ENCODE measurements around the gene PPIF.

The PPIF gene

DNA sequence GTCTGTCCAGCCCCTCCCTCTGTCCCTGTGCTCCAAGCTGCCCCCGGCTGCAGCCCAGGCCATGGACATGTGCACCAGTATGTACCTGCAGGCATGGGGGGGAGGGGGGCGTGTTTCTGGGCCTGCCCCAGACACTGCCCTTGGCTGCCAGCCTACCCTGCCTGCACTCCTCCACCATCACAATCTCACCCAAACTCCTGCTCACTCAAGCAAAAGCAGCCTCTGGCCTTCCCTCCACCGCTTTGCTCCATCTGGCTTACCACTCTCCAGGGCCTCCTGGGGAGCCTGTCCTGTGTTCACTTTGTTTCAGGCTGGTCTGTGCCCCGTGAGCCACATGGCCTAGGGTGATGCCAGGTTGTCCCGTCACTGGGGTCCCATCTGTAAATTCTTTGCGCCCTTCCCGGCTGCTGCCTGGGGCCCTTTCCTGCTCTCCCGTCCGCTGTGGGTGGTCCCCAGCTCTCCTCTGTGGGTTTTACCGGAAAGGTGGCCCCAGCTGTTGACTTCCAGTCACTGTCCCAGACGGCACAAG is 33.3 kb upstream of the PPIF start:
- no peak for DNase-seq

DNA sequence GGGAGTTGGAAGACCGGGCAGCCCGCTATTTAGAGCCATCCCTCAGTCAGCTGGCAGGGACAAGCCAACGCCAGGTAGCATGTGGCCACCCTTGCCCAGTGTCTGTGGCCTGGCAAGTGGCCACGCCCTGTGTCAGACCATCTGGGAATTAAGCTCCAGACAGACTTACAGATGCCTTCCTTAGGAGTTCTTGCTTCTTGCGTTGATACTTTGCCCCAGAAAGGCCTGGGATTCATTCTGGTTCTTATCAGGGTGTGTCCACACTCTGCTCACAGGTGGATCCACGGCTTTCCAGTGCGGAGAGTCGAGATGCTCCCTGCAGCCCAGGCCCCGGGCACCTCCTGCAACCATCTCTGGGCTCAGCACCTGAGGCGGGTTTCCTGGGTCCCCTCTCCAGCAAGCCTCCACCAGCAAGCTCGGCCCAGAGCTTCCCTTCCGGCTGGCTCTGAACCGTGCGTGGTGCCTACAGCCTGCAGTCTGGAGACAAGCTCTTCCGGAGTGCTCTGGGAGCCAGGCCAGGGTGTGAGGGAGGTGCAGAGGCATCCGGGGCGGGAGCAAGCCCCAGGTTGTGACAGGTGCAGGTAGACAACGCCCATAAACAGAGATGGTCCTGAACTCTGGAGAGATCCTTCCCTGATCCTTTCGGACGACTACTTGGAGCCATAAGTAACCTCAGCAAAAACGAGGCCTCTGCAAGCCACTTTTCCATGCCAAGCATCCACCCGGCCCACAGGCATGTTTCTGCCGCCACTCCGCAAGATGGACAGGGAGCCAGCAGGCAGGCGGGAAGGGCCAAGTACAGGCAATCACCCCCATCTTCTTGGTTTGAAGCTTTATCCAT is 32.3 kb upstream of the PPIF start:
- no peak for DNase-seq

DNA sequence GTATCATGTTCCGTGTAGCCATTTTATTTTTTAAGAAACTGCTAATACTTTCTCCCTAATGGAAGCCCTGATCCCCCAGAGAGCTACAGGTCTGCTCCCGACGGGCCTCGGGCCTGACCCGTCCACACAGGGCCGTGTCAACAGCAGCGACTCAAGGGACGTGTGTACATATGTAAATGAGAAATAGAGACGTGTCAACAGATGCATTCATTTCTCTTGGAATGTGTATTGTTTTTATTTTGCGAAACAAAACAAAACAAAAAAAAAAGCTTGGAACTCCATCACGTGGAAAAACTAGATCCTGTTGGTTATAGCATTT is 31.7 kb upstream of the PPIF start:
- no peak for DNase-seq

DNA sequence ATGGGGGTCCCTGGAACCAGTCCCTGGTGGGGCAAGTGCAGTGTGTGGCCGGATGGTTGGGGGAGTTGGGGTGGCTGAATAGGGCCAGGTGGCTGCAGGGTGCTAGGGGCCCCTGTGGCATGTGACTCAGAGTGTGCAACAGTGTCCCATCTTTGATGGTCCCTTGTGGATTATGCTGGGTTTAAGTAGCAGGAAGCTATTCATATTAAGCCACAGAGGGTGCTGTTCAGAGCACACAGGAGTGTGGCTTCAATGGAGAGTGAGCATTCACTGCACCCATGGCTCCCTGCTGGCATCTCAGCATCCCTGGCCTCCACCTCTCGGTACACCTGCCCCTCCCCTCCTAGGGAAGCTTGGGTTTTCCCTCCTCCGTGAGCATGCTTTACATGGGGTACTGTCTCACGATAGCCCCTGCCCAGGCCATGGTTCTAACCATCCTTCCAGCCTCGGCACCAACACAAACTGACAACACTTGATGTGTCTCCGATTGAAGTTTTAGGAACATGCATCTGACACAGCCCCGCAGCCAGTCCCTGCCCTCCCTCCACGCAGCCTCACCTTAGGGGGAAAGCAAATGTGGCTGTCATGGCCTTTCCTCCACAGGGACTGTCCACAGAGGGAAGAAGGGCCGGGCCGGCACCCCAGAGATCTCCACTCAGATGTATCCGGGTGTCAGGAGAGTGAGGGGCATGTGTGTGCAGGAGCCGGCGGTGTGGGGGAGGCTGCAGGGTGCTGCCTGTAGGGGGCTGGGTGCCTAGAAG is 30.4 kb upstream of the PPIF start:
- DNase-seq, result no peak

DNA sequence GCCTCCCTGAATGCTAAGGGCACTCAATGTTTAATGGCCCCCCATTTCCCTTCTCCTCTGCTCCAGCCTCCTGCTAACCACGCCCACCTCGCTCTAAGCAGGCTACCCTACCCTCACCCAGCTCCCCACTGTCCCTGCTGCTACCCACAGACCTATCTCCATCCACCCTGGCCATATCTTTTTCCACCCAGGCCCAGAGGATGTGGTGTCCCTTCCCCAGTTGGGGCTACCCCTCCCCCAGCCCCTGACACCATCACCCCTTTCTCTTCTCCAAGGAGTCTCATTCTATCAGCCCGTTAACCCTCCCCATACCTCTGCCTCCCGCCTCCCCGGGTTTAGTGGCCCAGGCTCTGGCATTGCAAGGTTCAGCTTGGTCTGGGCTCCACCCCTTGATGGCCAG is 28.9 kb upstream of the PPIF start:
- no peak for DNase-seq

DNA sequence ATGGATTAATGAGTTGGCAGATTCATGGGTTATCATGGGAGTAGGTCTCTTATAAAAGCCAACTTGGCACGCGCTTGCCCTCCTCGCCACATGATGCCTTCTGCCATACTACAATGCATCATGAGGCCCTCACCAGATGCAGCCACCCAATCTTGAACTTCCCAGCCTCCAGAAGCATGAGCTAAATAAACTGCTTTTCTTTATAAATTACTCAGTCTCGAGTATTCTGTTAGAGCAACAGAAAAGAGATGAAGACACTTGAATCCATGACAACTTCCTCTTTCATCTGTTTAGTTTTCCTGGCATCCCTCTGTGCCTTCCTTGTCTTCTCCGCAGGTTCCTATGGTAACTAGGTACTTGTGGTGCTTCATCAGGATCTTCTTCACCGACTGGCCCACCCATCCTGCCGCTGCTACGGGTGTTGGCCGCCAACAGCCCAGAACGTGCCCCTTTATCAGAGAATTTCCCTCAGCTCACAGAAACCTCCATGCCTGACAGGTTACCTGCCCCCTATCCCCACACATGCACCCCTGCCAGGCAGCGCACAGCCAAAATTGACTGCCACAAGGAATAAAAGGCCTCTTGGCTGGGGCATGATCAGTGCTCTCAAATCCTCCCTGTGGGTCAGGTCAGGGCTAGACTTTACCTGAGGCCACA is 28.0 kb upstream of the PPIF start:
- DNase-seq, result no peak

DNA sequence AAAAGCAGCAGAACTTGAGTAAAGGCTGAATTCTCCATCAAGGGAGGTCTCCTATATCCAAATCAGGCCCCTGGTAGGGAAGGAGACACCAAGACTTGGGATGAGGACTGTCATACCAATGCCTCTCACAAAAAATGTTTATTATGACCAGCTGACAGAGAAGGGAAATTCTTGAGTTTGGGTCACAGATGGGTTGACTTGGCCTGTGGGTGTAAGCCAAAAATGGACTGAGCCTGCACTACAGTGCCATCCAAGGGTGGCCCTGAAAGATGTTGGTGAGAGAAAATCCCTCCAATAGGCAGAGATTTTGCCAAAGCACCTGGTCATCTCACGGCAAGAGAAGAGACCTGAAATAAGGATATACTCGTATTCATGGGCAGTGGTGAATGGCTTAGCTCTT is 27.0 kb upstream of the PPIF start:
- DNase-seq, result no peak

DNA sequence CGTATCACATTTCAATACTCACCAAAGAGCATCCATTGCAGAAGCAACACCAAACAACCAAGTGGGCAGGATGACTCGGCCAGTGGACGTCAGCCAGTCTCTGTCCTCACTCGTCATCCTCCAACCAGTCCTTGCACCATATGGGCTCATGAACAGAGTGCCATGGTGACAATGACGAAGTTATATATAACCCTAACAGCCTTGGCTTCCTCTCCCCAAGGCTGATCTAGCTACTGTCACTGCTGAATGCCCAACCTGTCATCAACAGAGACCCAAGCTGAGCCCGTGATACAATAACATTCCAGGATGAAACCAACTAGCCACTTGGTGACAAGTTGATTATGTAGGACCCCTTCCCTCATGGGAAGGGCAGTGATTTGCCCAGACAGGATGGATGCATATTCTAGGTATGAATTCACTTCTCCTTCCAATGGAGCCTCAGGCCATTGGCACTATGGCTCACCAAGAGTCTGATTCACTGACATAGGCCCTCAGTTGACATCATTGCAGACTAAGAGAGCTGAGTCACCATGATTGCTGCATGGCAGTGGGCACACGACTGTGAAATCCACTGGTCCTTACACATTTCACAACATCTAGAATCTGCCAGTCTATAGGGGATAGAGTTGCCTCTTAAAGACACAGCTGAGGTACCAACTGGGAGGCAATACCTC is 26.3 kb upstream of the PPIF start:
- no peak for DNase-seq

DNA sequence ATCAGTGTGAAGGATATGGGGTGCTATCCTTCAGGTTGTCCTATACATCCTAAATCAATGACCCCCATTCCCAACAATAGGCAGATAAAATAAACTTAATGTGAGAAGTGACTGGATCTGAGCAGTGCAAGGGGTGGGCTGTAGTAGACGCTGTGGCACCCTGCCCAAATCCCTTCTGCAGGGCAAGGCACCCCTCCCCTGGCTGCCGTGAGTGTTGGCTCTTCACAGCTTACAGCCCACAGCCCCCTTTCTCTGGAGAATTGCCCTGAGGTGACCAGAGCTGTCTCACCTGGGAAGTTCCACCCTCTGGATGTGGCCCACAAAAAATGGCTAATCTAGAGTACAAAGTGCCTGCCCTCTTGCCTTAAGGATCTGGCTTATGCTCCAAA is 25.8 kb upstream of the PPIF start:
- DNase-seq, result no peak

DNA sequence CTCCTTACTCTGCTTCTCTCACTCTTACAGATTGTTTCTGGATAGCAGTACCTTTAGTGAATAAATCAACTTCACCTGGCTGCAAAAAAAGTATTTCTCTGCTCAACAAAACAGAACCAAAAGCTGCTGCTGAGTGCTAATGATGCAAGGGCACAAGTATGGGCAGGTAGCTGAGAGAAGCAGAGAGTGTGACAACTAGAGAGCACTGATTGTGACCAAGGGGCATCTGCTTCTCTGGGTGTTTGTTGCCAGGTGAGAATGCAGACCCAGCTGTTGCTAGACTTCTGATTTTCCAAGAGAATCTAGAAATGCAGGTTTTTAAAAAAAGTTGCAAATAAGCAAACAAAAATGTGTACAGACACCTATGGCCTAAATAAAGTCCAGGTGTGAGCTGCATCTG is 25.3 kb upstream of the PPIF start:
- no peak for DNase-seq

DNA sequence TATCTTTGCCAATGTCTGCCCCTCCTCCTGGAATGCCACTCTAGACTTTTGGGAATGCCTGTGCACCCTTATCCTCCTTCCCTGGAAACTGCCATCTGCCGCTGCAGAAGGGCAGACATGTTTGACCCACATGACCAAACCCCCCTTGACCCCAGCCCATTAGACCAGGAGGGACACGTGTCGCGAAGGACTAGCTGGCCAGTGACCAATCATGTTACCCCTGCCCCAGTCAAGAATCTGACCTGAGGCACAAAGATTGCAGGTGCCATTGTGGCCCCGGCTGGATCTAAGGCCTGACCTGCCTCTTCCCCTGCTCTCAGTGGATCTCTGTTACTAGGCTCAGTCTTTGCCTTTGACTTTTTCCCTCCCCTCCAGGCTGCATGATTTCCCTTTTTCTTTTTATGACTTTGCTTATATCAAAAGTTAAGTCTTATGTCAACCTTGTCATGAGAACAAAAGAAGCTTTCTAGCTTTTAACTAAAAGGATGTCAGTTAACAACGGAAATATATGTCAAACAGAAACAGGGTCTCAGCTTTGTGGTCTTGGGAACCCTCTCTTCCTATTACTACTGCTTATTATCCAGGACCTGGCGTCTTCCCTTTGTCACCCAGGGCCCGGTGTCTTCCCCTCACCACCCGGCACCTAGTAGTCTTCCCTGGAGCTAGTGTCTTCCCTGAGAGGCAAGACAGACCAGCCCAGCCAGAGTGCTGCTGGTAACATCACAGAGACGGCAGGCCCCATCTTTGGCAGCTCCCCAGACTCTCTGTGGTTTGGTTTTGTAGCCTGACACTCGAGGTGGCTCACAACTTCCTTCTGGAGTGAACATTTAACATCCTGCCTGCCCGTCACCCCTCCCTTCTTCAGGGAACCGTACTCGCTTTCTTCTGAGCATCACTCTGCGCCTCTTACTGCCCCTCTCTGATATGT is 24.4 kb upstream of the PPIF start:
- peak; percentile 78 for DNase-seq

DNA sequence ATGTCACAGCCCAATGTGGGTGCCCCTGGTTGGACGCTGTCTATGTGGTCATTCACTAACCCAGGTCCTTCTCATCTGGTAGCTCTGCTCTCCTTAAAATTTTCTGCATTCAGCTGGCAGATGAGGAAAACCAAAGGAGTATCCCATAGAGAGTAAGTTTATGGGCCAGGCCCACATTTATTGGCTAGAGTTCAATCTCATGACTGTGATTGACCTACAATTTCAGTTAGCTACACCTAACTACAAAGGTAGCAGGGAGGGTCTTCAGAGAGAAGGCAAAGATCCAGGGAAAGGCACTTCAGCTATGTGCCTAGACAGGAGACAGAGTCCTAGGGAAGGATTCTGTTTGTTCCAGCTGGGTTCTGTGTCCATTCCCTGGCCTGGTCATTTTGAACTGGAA is 23.7 kb upstream of the PPIF start:
- no peak for DNase-seq

DNA sequence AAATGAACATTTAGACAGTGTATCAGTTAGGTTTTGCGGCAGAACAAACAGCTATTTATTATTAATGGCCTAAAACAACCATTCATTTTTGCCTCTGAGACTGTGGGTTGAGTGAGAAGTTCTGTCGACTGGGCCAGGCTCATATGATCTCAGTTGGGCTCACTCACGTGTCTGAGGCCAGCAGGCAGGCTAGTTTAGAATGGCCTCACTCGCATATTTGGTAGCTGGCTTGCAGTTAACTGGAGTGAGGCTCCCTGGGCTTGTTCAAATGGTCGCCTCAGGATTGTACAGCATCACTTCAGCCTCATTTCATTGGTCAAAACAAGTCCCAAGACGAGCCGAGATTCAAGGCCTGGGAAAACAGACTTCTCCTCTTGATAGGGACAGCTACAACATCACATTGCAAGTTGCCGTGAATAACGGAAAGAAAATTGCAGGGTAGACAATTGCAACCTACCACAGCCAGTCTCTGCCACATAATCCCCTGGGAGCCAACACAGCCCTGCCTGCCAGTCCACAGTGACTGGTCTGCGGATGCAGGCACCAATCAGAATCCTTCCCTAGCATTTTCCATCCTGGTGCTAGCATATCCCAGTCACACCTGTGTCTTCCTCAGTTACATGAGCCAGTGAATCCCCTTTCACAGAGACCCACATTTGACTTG is 23.1 kb upstream of the PPIF start:
- no peak for DNase-seq

DNA sequence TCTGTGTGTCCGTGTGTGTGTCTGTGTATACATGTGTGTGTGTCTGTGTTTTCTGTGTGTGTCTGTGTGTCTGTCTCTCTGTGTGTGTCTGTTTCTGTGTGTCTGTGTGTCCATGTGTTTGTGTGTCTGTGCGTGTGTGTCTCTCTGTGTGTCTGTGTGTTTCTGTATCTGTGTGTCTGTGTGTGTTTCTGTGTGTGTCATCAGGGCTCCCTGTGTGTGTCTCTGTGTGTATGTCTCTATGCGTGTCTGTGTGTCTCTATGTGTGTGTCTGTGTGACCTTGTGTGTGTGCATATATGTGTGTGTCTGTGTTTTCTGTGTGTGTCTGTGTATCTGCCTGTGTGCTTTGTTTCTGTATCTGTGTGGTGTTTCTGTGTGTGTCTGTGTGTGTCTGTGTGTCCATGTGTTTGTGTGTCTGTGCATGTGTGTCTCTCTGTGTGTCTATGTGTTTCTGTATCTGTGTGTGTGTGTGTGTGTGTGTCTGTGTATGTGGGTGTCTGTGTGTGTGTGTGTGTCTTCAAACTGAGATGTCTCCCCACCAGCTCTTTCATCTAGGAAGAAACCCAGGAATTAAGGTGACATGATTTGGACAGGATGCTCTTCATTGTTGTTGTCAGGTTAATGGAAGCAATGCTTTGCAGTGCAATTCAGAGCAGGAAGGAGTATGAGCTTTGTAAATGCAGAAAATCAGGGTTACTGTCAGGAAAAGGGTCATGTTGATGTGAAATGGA is 20.7 kb upstream of the PPIF start:
- no peak for DNase-seq

DNA sequence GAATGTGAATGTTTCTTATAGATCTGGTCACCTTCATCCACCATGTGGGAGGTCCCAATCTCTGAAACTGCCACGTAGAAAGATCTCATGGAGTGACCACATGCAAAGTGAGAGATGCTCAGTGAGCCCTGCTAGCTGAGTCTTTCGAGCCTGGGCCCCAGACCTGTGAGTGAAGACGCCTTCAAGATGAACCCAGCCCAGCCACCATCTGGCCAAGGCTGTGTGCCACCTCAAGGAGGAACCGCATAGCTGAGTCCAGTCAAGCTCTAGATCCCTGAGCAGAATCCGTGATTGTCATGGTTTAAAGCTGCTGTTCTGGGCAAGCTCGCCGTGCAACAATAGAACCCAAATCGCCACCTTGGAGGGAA is 20.2 kb upstream of the PPIF start:
- no peak for DNase-seq

DNA sequence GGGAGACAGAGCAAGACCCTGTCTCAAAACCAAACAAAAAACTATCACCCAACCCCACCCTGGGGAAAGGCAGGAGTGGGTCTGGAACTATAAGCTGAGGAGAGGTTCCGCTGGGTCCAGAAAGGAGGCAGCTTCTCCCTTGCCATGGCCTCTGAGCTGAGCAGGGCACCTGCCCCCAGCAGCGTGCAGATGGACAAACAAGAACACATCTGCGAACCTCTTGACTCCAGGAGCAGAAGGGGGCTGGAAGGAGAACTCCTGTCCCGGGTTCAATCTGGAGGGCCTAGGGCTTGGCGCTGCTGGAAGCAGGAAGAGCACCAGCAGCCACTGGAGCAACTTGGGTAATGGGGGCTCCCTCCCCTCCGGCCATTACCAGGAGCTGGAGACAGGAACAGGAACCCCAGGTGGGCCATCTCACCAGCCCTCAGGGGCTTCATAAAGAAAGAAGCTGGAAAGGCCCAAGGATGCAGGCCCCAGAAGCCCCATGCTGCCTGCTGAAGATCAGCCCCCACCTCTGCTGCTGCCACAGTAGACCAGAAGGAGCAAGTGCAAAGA is 19.0 kb upstream of the PPIF start:
- no peak for DNase-seq

DNA sequence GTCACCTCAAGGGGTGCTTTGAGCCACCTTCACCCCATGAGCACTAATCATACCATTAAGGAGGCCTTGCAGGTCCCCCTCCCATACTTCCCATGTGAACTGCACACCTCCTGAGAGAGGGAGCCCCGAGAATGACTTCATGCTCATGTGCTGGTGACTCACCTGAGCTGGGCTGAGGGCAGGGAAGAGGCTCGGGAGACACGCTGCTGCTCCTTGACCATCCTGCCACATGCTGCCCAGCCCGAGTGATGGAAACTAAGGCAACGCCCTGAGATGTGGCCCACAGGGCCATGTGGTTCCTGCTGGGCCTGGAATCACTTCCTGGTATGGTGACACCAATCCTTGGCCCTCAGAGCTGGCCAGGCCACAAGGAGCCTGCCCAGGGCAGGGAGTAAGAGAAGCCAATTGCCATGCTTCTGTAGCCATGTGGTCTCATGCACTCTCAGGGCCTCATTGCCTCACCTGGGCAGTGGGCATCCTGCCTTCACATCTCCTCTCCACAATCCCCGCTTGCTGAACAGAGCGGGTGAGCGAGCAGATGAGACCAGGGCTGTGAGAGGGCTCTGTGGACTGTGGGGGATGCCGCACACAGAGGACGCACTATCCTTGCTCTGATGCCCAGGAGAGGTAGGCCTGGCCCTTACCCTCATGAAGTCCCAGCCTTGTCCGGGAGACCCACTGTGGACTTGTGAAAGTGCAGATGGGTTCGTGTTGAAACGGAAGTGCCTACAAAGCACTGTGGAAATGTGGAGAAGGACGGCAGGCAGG is 18.3 kb upstream of the PPIF start:
- no peak for DNase-seq

DNA sequence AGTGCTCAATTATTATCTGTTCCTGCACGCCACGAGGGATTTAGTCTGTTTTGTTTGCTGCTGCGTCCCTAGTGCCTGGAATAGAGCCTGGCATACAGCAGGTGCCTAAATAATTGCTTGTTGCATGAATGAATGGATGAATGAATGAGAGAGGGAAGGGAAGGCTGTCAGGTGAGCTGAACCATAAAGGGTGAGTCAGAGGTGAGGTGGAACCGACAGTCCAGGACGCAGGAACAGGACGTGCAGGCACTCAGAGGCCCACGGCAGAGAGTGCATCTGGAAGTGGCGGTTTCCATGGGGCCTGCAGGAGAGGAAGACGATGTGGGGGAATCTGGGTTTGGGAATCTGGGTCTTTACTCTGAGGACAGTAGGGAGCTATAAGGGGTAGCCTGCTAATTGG is 17.7 kb upstream of the PPIF start:
- no peak for DNase-seq

DNA sequence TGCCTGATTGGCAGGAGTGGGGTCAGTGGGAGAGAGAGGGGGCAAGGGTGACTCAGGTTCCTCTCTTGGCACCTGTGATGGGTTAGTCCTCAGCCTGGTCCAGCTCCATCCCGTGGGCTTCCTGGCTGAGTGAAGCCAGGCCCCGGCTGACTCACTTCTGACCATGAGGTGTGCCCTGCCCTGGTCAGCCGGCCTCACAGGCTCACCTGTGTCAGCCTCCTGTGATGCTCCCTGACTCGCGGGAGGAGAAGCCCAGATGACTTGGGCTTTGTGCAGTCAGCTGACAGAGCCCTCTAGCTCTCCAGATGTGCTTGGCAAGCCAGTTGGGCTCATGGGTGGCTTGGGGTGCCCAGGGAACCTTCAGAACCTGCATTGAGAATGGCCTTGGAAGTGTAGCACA is 16.0 kb upstream of the PPIF start:
- no peak for DNase-seq

DNA sequence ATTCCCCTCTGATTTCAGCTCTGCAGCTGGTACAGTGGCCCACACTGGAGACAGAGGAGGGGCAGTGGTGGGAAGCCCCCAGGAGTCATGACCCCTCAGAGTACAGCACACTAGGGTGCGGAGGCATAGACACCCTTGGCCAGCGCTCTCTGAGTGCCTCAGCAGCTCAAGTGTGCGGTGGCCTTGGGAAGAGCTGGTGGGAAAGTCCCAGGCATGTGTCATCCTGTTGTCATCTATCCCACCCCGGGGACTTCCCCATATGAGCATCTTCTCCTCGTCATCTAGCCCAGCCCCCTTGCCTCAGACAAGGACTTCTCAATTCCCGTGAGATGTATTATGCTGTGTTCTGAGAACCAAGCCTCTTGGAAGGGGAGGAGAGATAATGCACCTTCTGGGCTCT is 15.6 kb upstream of the PPIF start:
- peak; percentile 63 for DNase-seq
